Hepatocyte (in vitro differentiated cells): ENCODE results near the gene BABAM1. TPM values are rescaled to one million over a fixed set of nuclear protein-coding genes. Genes with fewer than 3 reads are reported as not detected.

Source experiments
- DNase-seq: peaks from one replicate; pipeline ENCODE4 v3.0.0-alpha.2; 2016; ENCODE audit warnings: low spot score
- H2AFZ ChIP-seq: fragments of 200-600 bp; sonication (generic); 2 replicates; pipeline ENCODE4 v1.6.0; 2016; ENCODE audit warnings: antibody characterized with exemption, mild to moderate bottlenecking
- H3K27ac ChIP-seq: fragments of 200-600 bp; sonication (generic); 2 replicates; pipeline ENCODE4 v1.5.1; 2016; ENCODE audit warnings: mild to moderate bottlenecking
- H3K27me3 ChIP-seq: fragments of 200-600 bp; sonication (generic); 2 replicates; pipeline ENCODE4 v1.6.1; 2016
- H3K36me3 ChIP-seq: fragments of 200-600 bp; sonication (generic); replicated peaks from 2 replicates; pipeline ENCODE4 v1.5.1; 2016; ENCODE audit warnings: low read depth; ENCODE audit not compliant: insufficient read depth
- H3K4me1 ChIP-seq: fragments of 200-600 bp; sonication (generic); 2 replicates; pipeline ENCODE4 v1.5.1; 2016; ENCODE audit warnings: mild to moderate bottlenecking, moderate library complexity; ENCODE audit not compliant: insufficient read depth
- H3K4me2 ChIP-seq: fragments of 200-600 bp; sonication (generic); 2 replicates; pipeline ENCODE4 v1.6.0; 2016
- H3K4me3 ChIP-seq: fragments of 200-600 bp; sonication (generic); 2 replicates; pipeline ENCODE4 v1.5.1; 2016; ENCODE audit warnings: mild to moderate bottlenecking
- H3K79me2 ChIP-seq: fragments of 200-600 bp; sonication (generic); 2 replicates; pipeline ENCODE4 v1.6.0; 2017; ENCODE audit warnings: mild to moderate bottlenecking
- H3K9me2 ChIP-seq: fragments of 200-600 bp; sonication (generic); replicated peaks from 2 replicates; pipeline ENCODE4 v1.6.0; 2017; ENCODE audit warnings: mild to moderate bottlenecking; ENCODE audit not compliant: insufficient read depth
- H3K9me3 ChIP-seq: fragments of 200-600 bp; sonication (generic); 2 replicates; pipeline ENCODE4 v1.5.1; 2016; ENCODE audit warnings: low read depth, mild to moderate bottlenecking
- H4K20me1 ChIP-seq: fragments of 200-600 bp; sonication (generic); 2 replicates; pipeline ENCODE4 v1.6.0; 2016; ENCODE audit warnings: mild to moderate bottlenecking; ENCODE audit not compliant: insufficient read depth, poor library complexity, severe bottlenecking
- EZH2 ChIP-seq: fragments of 200-600 bp; sonication (generic); IDR thresholded peaks from 2 replicates; pipeline ENCODE4 v1.6.1; 2016; ENCODE audit warnings: antibody characterized with exemption, mild to moderate bottlenecking, borderline replicate concordance
- EZH2phosphoT487 ChIP-seq: fragments of 200-600 bp; sonication (generic); IDR thresholded peaks from one replicate; pipeline ENCODE4 v1.6.1; 2018; ENCODE audit warnings: antibody characterized with exemption, mild to moderate bottlenecking, low read depth, moderate library complexity; ENCODE audit not compliant: unreplicated experiment, severe bottlenecking
- WGBS: methylation state at CpG from one replicate; pipeline ENCODE4 v1.1.6; 2016; ENCODE audit warnings: low lambda C conversion rate; ENCODE audit errors: missing lambda C conversion rate; 5-methylcytosine and 5-hydroxymethylcytosine counted together
- polyA plus RNA-seq: library from polyadenylated mRNA; unstranded; fragments of >200 nt; fragmentation: Nextera tagmentation; extraction: Ambion mirVana; gene quantifications from 2 replicates; pipeline ENCODE4 v1.2.1, GENCODE V29; 2016
- total RNA-seq: library from RNA; depleted of rRNA; stranded (reverse); fragments of >200 nt; gene quantifications from 2 replicates; pipeline ENCODE4 v1.2.3, GENCODE V29; 2014
- TF ChIP-seq, protein P1 (sequence below): fragments of 200-600 bp; sonication (generic); IDR thresholded peaks from 2 replicates; pipeline ENCODE4 v1.5.1; 2016; ENCODE audit warnings: antibody characterized with exemption, mild to moderate bottlenecking; ENCODE audit not compliant: poor library complexity

The BABAM1 gene
- total and polyA plus RNA-seq, 2 experiments from 2014 or later = 63.8 to 94.1 TPM

- Histone ChIP-seq H3K27me3 (no peaks in the 10 kb centered on the region), H3K9me2 (no peaks in the 10 kb centered on the region), H4K20me1 (no peaks in the 10 kb centered on the region), H3K9me3 (no peaks in the 10 kb centered on the region), H3K4me2 (no peak overlapping the region), H3K4me1 (no peaks in the 10 kb centered on the region), H3K27ac (no peak overlapping the region), H2AFZ (no peak overlapping the region), H3K4me3 (no peak overlapping the region), H3K36me3 (no peaks in the 10 kb centered on the region), H3K79me2 (peaks cover 3% of the 10 kb centered on the region)
- DNase-seq = no peak
- 86% methylated on average over 4 of the region's 4 CpGs for WGBS
- TF ChIP-seq EZH2phosphoT487 (no peak), EZH2 (no peak)
- TF ChIP-seq, protein P1, sequence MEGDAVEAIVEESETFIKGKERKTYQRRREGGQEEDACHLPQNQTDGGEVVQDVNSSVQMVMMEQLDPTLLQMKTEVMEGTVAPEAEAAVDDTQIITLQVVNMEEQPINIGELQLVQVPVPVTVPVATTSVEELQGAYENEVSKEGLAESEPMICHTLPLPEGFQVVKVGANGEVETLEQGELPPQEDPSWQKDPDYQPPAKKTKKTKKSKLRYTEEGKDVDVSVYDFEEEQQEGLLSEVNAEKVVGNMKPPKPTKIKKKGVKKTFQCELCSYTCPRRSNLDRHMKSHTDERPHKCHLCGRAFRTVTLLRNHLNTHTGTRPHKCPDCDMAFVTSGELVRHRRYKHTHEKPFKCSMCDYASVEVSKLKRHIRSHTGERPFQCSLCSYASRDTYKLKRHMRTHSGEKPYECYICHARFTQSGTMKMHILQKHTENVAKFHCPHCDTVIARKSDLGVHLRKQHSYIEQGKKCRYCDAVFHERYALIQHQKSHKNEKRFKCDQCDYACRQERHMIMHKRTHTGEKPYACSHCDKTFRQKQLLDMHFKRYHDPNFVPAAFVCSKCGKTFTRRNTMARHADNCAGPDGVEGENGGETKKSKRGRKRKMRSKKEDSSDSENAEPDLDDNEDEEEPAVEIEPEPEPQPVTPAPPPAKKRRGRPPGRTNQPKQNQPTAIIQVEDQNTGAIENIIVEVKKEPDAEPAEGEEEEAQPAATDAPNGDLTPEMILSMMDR = no peak
Observed at GRCh38 chr19:17296273-17296672, 29.0 kb downstream of the BABAM1 start.

- H3K9me3 ChIP-seq = no peaks in the 10 kb centered on the region
- no peak overlapping the region for H2AFZ ChIP-seq
- TF ChIP-seq EZH2phosphoT487 (no peak), EZH2 (no peak)
- TF ChIP-seq, protein P1 = no peak
- no peak for DNase-seq
- no peaks in the 10 kb centered on the region for H3K9me2 ChIP-seq
- H3K4me1 ChIP-seq = no peaks in the 10 kb centered on the region
- no peak overlapping the region for H3K27ac ChIP-seq
- 94% methylated on average over 6 of the region's 6 CpGs for WGBS
- no peak overlapping the region for H3K4me3 ChIP-seq
- H4K20me1 ChIP-seq = no peaks in the 10 kb centered on the region
- no peak overlapping the region for H3K4me2 ChIP-seq
- peaks cover 6% of the 10 kb centered on the region for H3K79me2 ChIP-seq
- H3K36me3 ChIP-seq = no peaks in the 10 kb centered on the region
- no peaks in the 10 kb centered on the region for H3K27me3 ChIP-seq
Observed at GRCh38 chr19:17296976-17297375, 29.7 kb downstream of the BABAM1 start.

GRCh38 chr19:17300992-17301619 lies 33.9 kb downstream of the BABAM1 start:
- H2AFZ ChIP-seq = no peak overlapping the region
- H3K27ac ChIP-seq = no peak overlapping the region
- no peaks in the 10 kb centered on the region for H3K27me3 ChIP-seq
- WGBS = 96% methylated on average over 51 of the region's 51 CpGs
- H3K36me3 ChIP-seq = no peaks in the 10 kb centered on the region
- no peak for TF ChIP-seq EZH2
- TF ChIP-seq, protein P1 = no peak
- TF ChIP-seq EZH2phosphoT487 = no peak
- no peaks in the 10 kb centered on the region for H4K20me1 ChIP-seq
- DNase-seq = no peak
- H3K4me1 ChIP-seq = peaks cover 11% of the 10 kb centered on the region
- H3K4me2 ChIP-seq = no peak overlapping the region
- H3K4me3 ChIP-seq = no peak overlapping the region
- peaks cover 17% of the 10 kb centered on the region for H3K79me2 ChIP-seq
- H3K9me2 ChIP-seq = no peaks in the 10 kb centered on the region
- no peaks in the 10 kb centered on the region for H3K9me3 ChIP-seq
